Keratinocyte (primary cell): ENCODE results near the gene FAM3B. TPM values are rescaled to one million over a fixed set of nuclear protein-coding genes. Genes with fewer than 3 reads are reported as not detected.

Experiments
- DNase-seq: peaks from one replicate; pipeline ENCODE4 v3.0.0-alpha.2; 2011; ENCODE audit warnings: low read depth, missing footprints, low spot score
- FAIRE-seq: peaks from 2 replicates; lab custom pipeline; 2011; peaks lifted over from hg19 to GRCh38; lab: Jason Lieb, UNC
- H2AFZ ChIP-seq: 2 replicates; pipeline ENCODE4 v1.6.0; 2012; ENCODE audit warnings: low read length, control low read depth, inconsistent platforms; ENCODE audit not compliant: control insufficient read depth
- H3K27ac ChIP-seq: 2 replicates; pipeline ENCODE4 v1.5.1; 2011; ENCODE audit warnings: low read length; ENCODE audit not compliant: control insufficient read depth, insufficient read depth
- H3K27me3 ChIP-seq: 3 replicates; pipeline ENCODE4 v1.6.0; 2011; ENCODE audit warnings: low read length; ENCODE audit not compliant: control insufficient read depth, insufficient read depth; ENCODE audit errors: extremely low read depth
- H3K36me3 ChIP-seq, 2 experiments: 2 replicates in 1 of 2; 3 replicates in 1 of 2; pipeline ENCODE4 v1.5.1; 2011; ENCODE audit warnings: low read length in 2 of 2, mild to moderate bottlenecking in 1 of 2; ENCODE audit not compliant: control insufficient read depth in 2 of 2, insufficient read depth in 2 of 2; ENCODE audit errors: extremely low read depth in 1 of 2
- H3K4me1 ChIP-seq: 3 replicates; pipeline ENCODE4 v1.5.1; 2011; ENCODE audit warnings: low read length; ENCODE audit not compliant: control insufficient read depth, insufficient read depth; ENCODE audit errors: extremely low read depth
- H3K4me2 ChIP-seq: 3 replicates; pipeline ENCODE4 v1.6.0; 2011; ENCODE audit warnings: low read depth, low read length; ENCODE audit not compliant: control insufficient read depth, insufficient read depth; ENCODE audit errors: extremely low read depth
- H3K4me3 ChIP-seq, 3 experiments: fragments of 200-600 bp in 1 of 3; sonication (generic) in 1 of 3; 2 replicates in 2 of 3; 3 replicates in 1 of 3; pipeline ENCODE4 v1.5.1; 2011 to 2016; ENCODE audit warnings: low read length in 3 of 3, mild to moderate bottlenecking in 3 of 3, control low read depth in 2 of 3, inconsistent platforms in 1 of 3, low read depth in 1 of 3, mixed read lengths in 1 of 3, mixed run types in 1 of 3, moderate library complexity in 1 of 3; ENCODE audit not compliant: control insufficient read depth in 2 of 3, insufficient read depth in 2 of 3; ENCODE audit errors: extremely low read depth in 1 of 3
- H3K79me2 ChIP-seq: 2 replicates; pipeline ENCODE4 v1.6.0; 2012; ENCODE audit warnings: low read length; ENCODE audit not compliant: control insufficient read depth, insufficient read depth
- H3K9ac ChIP-seq: 3 replicates; pipeline ENCODE4 v1.6.0; 2011; ENCODE audit warnings: low read length; ENCODE audit not compliant: control insufficient read depth, insufficient read depth; ENCODE audit errors: extremely low read depth
- H3K9me1 ChIP-seq: 3 replicates; pipeline ENCODE4 v1.6.0; 2011; ENCODE audit warnings: low read length; ENCODE audit not compliant: control insufficient read depth, insufficient read depth; ENCODE audit errors: extremely low read depth
- H3K9me3 ChIP-seq: 2 replicates; pipeline ENCODE4 v1.5.1; 2012; ENCODE audit warnings: low read depth, low read length; ENCODE audit not compliant: control insufficient read depth
- H4K20me1 ChIP-seq: 3 replicates; pipeline ENCODE4 v1.6.0; 2011; ENCODE audit warnings: low read length; ENCODE audit not compliant: control insufficient read depth, insufficient read depth; ENCODE audit errors: extremely low read depth
- EZH2 ChIP-seq: IDR thresholded peaks from one replicate; pipeline ENCODE4 v1.6.1; 2012; ENCODE audit warnings: inconsistent platforms, mild to moderate bottlenecking, low read length, moderate library complexity
- dilution Hi-C: fragments of 300-500 bp; cut with MboI; formaldehyde crosslinking; loops from one replicate; pipeline ENCODE4 v1.7.0; 2020; ENCODE audit warnings: low sequenced_read_pairs; ENCODE audit not compliant: extremely low pct_ligation_motif_present
- polyA plus RNA-seq, 5 experiments: library from polyadenylated mRNA; depleted of rRNA in 3 of 5; stranded (reverse) in 3 of 5; stranded (forward) in 1 of 5; unstranded in 1 of 5; fragments of >200 nt; gene quantifications; 1 replicate in 1 of 5; 2 replicates in 3 of 5; 3 replicates in 1 of 5; pipeline versions ENCODE4 v1.2.1 to v1.2.3, GENCODE V29; 2011 to 2012; ENCODE audit warnings: missing spikeins in 2 of 5, low read depth in 1 of 5, low replicate concordance in 1 of 5
- TF ChIP-seq, protein P1 (sequence below), 3 experiments: IDR thresholded peaks in 1 of 3; conservative IDR thresholded peaks in 1 of 3; optimal IDR thresholded peaks in 1 of 3; 2 replicates in 2 of 3; 3 replicates in 1 of 3; pipeline versions ENCODE3 to v1.5.1; 2011; ENCODE audit warnings: low read length in 3 of 3, mild to moderate bottlenecking in 3 of 3, moderate library complexity in 2 of 3, control low read depth in 1 of 3, inconsistent platforms in 1 of 3; ENCODE audit not compliant: insufficient read depth in 2 of 3; ENCODE audit errors: extremely low read depth in 1 of 3

The FAM3B gene
- polyA plus RNA-seq, 1 donor (not counting 4 experiments of a cell fraction or from before 2014, with no cell fraction given) = not detected

DNA sequence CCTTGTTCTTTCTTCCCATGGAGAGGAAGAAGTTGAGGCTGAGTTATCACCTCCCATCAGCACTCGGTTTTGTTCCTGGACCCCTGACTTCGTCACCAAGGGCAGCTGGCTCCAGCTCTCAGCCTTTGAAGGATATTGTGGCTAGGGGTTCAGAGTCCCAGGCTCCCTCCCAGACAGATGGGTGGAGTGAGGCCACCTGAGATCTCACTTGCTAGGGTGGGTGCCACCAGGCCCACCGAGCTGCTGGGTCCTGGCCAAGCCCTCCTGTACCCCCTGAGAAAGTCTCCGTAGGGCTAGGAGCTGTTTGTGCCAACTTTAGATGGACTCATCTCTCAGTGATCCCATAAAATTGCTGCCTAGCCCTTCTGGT, 52.1 kb downstream of the FAM3B start:
- no peak overlapping the region for H3K4me2 ChIP-seq
- no peaks in the 10 kb centered on the region for H3K36me3 ChIP-seq
- H4K20me1 ChIP-seq = no peaks in the 10 kb centered on the region
- no peak overlapping the region for H3K9ac ChIP-seq
- no peak for DNase-seq
- H3K9me3 ChIP-seq = no peaks in the 10 kb centered on the region
- no peaks in the 10 kb centered on the region for H3K79me2 ChIP-seq
- no peaks in the 10 kb centered on the region for H3K9me1 ChIP-seq
- H3K4me1 ChIP-seq = no peaks in the 10 kb centered on the region
- no peak overlapping the region for H2AFZ ChIP-seq
- dilution Hi-C loops = no loop called here
- peaks cover 25% of the 10 kb centered on the region for H3K27me3 ChIP-seq
- TF ChIP-seq, protein P1, sequence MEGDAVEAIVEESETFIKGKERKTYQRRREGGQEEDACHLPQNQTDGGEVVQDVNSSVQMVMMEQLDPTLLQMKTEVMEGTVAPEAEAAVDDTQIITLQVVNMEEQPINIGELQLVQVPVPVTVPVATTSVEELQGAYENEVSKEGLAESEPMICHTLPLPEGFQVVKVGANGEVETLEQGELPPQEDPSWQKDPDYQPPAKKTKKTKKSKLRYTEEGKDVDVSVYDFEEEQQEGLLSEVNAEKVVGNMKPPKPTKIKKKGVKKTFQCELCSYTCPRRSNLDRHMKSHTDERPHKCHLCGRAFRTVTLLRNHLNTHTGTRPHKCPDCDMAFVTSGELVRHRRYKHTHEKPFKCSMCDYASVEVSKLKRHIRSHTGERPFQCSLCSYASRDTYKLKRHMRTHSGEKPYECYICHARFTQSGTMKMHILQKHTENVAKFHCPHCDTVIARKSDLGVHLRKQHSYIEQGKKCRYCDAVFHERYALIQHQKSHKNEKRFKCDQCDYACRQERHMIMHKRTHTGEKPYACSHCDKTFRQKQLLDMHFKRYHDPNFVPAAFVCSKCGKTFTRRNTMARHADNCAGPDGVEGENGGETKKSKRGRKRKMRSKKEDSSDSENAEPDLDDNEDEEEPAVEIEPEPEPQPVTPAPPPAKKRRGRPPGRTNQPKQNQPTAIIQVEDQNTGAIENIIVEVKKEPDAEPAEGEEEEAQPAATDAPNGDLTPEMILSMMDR (optimal IDR thresholded peaks at IDR 0.05 in 1 of 3, IDR thresholded peaks at IDR 0.05 in 1 of 3, conservative IDR thresholded peaks at IDR 0.05 in 1 of 3; ENCODE audit: extremely low read depth in 1 of 3, insufficient read depth in 2 of 3, low read length in 3 of 3) = no peak
- TF ChIP-seq EZH2 = no peak
- FAIRE-seq = no peak
- no peak overlapping the region for H3K4me3 ChIP-seq
- no peak overlapping the region for H3K27ac ChIP-seq

DNA sequence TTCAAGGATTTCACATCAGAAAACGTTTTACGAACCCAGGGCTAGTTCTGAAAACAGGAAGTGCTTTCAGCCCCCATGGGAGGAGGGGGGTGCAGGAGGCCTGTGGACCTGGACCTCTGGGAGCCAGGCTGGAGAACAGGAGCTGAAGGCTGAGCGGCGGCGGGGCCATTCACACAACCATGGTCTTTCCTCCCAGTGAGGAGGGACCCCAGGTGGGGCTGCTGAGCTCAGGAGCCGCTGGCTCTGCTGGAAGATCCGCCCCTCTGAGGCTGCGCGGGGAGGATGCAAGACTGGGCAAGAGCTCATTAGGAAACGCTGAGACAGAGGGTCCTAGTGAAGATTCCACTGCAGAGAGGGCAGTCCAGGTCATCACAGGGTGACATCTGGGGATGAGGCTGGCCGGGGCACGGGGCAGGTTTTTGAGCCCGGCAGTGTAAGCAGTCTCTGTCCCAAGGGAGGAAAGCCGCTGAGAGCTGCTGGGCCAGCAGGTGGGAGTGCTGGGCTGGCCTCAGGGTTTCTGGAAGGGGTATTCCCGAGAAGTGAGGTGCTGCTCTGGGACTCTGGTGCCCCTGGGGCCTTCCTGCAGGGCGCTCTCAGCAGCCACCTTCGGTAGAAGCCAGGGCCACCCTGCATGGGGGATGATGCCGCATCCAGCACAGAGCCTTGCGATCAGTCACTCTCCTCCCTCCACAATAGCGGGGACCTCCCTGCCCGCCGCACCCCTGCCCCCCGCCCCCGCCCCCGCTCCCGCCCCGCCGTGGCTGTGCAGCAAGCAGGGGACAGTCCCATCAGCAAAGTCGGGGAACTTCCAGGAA, 52.7 kb downstream of the FAM3B start:
- TF ChIP-seq EZH2 = no peak
- TF ChIP-seq, protein P1 (optimal IDR thresholded peaks at IDR 0.05 in 1 of 3, IDR thresholded peaks at IDR 0.05 in 1 of 3, conservative IDR thresholded peaks at IDR 0.05 in 1 of 3; ENCODE audit: extremely low read depth in 1 of 3, insufficient read depth in 2 of 3, low read length in 3 of 3) = peak in 1 of 3 experiments; percentile 17
- peaks cover 21% of the 10 kb centered on the region for H3K27me3 ChIP-seq
- no peaks in the 10 kb centered on the region for H3K9me1 ChIP-seq
- DNase-seq (no peak), FAIRE-seq (no peak)
- H3K27ac ChIP-seq = no peak overlapping the region
- no peak overlapping the region for H3K9ac ChIP-seq
- no peak overlapping the region for H3K4me3 ChIP-seq
- H3K79me2 ChIP-seq = no peaks in the 10 kb centered on the region
- dilution Hi-C loops = no loop called here
- H3K9me3 ChIP-seq = no peaks in the 10 kb centered on the region
- H4K20me1 ChIP-seq = no peaks in the 10 kb centered on the region
- H3K4me1 ChIP-seq = no peaks in the 10 kb centered on the region
- no peak overlapping the region for H2AFZ ChIP-seq
- H3K36me3 ChIP-seq = no peaks in the 10 kb centered on the region
- no peak overlapping the region for H3K4me2 ChIP-seq
